ENCODE measurements around the gene FRYL. TPM values are rescaled to one million over a fixed set of nuclear protein-coding genes. Genes with fewer than 3 reads are reported as not detected.

The FRYL gene
- total RNA-seq, 1 donor from 2014 or later = 96.3 TPM

DNA sequence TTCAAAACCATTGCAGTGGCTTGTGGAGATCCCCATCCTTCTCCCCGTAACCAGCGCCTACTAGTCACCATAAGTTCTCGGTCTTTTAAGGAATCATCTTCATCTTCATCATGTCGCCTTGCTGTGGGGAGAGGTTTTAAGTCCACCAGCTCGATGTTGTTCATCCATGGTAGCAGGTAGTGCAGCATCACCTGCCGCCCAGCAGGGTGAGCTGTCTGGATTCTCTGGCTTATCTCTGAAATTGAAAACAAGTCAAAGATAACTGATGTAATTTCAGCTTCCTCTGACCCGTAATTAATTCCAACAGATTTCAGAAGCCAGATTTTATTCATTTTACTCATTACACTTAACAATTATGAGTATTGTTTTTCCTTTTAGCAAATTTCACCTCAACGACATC is 222.6 kb downstream of the FRYL start:
- DNase-seq = no peak

- DNase-seq = no peak
Measured at GRCh38 chr4:48556268-48556667, 223.8 kb downstream of the FRYL start.

- DNase-seq = no peak
Measured at GRCh38 chr4:48554606-48555005, 225.5 kb downstream of the FRYL start.

DNA sequence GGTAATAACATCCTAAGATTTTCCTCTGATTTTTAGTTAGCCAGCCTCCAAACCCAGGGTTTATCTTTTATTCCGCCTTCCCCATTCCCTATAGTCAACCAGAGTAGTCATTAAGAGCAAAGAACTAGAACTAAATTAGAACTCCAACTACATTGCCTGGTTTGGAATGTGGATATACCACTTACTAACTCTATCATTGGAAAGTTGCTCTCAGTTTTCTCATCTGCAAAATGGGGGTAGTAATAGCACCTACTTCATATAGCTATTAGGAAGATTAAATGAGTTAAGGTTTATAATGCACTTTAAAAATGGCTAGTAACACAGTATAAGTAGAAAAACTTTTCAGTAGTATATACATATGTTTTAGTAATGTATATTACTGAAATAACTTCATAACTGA is 226.4 kb downstream of the FRYL start:
- DNase-seq = no peak

DNA sequence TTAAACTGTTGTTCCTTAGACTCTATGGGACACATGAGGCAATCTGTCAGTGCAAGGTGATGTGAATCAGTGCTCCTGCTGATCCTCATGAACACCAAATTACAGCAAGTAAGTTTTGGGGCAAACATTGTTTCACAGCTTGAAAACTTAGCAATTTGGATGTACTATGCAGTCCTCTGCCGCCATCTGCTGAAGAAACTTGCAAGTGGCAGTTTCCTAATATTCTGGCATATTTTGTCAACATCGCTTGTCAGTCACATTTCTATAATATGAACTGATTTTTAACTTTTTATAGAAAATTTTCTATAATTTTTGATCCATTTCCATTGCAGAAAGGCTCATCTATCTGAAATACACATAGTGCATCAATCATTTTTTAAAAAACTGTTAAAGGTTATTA is 233.7 kb downstream of the FRYL start:
- peak; percentile 50 for DNase-seq

GRCh38 chr4:48543796-48544195 is 236.3 kb downstream of the FRYL start:
- DNase-seq = no peak

GRCh38 chr4:48542888-48543287 is 237.2 kb downstream of the FRYL start:
- DNase-seq = no peak

- no peak for DNase-seq
Measured at GRCh38 chr4:48539597-48539996, 240.5 kb downstream of the FRYL start.

DNA sequence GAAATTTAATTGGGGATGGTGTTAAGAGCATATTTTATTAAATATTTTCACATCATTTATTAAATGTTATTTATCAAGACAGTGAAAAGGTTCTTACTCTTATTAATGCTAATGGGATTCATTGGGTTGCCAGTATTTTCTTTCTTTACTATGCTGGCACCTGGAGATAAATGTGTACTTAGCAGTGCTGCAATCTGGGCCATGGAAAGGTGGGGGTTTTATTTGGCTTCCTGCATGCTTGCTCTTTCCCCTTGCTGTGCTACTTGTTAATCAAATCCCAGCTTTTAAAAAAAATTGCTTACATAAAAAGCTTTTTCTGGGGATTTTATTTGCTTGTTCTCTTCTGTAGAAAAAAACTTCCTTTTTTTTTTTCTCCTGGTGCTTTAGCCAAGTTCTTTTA is 241.7 kb downstream of the FRYL start:
- DNase-seq = no peak

DNA sequence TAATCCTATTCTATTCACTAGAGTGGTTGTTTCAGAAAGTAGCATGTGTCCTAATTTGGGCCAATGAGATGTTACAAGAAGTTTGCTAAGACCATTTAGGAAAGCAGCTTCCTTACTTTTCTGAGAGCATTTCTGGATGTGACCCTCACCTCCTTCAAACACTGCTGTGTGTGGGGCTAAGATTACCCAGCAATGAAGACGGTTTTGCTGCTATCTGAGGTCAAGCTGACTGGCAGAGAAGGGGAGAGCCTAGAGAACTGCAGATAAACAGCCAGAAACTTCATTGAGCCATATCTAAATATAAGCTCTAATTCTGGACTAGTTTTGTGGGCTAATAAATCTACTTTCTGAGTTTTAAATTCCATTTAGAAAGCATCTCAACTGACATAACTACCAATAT is 253.7 kb downstream of the FRYL start:
- DNase-seq = no peak

- DNase-seq = no peak
Measured at GRCh38 chr4:48518143-48518542, 261.9 kb downstream of the FRYL start.

DNA sequence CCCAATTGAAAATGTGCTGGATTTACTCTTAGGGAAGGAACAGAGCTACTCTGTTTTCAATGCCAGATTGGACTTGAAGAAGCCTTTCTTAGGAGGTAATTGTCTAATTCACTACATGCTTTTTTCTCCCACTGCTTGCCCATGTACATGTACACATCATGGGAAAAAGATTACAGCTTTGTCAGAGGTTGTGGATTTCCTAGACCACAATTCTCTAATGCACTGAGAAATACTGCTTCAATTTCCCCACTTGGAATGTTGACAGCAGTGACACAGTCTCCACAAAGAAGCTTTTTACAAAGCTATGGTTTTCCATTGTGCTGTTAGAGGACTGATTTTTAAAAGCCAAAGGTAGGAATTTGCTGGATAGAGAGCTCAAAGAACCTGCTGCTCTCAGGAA is 270.5 kb downstream of the FRYL start:
- DNase-seq = no peak

- DNase-seq = no peak
Measured at GRCh38 chr4:48506716-48507115, 273.4 kb downstream of the FRYL start.

DNA sequence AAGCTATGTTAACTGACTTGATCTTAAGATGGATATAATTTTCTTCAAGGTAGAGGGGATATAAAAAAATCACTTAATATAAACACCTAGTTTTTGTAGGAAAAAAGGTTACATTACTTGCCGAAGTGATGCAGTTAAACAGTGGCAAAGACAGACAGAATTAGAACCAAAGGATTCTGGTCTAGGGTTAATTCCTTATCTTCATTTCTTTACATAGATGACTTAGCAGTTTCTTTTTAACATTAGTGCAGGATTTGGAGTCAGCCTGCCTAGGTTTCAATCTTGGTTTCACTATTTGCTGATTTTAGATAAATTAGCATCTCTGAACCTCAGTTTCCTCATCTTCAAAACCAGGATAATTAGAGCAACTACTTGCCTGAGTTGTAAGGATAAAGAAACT is 275.7 kb downstream of the FRYL start:
- no peak for DNase-seq

- DNase-seq = no peak
Measured at GRCh38 chr4:48504026-48504330, 276.1 kb downstream of the FRYL start.

DNA sequence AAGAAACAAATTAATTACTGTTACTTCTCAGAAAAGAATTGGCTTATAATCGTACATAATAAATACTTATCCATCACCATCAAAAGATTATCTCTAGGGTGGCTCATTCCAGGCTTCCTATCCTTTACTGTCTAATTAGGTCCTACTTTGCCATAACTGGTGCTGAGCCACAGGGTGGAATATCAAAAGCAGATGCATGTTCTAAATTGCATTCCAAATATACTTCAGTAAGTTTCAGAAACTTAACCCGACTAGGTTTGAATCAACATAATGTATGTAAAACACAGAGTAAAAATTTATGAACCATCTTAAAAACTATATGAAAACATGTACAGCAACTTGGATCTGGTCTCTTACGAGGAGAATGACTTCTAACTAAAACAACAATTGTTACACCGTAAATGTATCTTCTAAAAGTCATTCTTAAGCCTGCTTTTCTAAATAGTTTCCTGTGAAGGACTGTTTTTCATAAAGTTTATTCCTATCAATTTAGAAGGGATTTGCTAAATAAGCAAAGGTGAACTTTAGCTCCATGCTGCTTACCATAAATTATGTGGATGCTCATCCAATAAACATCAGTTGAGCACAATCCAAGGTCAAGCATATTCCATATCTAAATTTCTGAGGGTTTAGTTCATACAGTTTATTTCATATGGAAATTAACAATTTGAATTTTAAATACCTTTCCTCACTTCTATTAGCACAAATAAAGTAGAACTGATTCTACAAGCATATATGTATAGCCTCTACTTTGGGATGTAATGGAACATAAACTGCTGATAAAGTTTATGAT is 276.6 kb downstream of the FRYL start:
- DNase-seq = no peak

- no peak for DNase-seq
Measured at GRCh38 chr4:48499551-48500066, 280.5 kb downstream of the FRYL start.

GRCh38 chr4:48498895-48499294 is 281.2 kb downstream of the FRYL start:
- DNase-seq = no peak

DNA sequence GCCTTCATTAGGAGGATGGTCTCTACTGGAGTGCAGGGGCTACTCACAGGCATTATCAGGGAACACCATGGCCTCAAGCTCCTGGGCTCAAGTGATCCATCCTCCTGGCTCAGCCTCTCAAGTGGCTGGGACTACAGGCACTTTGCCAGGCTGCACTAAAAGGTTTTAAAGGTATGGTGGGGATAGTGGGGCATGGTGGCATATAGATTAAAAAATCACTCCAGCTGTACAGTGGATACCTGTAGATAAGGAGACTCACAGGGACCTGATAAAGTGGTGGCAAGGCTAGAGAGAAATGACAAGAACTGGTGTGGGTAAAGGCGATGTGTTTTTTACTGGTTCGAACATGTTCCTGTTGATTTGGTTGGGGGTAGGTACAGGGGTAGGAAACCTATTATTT is 284.1 kb downstream of the FRYL start:
- no peak for DNase-seq

GRCh38 chr4:48493452-48494100 is 286.5 kb downstream of the FRYL start:
- no peak for DNase-seq

DNA sequence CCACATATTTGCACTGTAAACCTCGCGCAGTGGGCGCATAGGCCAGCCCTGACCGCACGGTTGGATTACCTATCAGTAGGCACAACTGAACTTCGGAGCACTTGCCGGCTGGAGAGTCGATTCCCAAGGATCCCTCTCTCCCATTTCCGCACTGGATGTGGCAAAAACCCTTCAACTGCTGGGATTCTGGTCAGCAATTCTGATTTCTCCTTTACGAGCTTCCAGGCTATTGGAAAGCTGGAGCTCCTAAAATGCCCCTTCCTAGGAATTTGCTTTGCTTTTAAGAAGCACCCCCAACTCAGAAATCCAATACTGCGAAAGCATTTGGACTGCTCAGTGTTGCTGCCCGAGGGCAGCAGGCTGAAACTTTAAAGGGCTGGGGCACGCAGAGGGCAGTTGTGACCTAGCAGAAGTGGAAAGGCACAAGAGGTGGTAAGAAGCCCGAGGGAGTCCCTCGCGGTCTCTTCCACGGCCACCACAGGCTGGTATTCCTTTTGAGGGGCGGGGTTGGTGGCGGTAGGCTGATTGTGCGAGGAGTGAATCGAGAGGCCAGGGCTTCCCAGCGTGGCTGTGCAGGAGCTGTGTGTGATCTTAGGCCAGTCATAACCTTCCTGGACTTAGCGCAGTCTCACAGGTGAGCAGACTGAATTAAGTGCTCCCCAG is 288.4 kb downstream of the FRYL start:
- DNase-seq = no peak

- DNase-seq = no peak
Measured at GRCh38 chr4:48490680-48491513, 289.2 kb downstream of the FRYL start.
